HUES64 (cell line): ENCODE measurements around the gene HTT.

Experiments used
- H3K27ac ChIP-seq: 2 replicates; pipeline ENCODE4 v1.7.0; 2013; ENCODE audit warnings: low read depth, low read length, inconsistent platforms
- H3K27me3 ChIP-seq: 2 replicates; pipeline ENCODE4 v1.6.1; 2013; ENCODE audit warnings: mild to moderate bottlenecking, low read length; ENCODE audit not compliant: insufficient read depth
- H3K36me3 ChIP-seq: 2 replicates; pipeline ENCODE4 v1.6.1; 2013; ENCODE audit warnings: mild to moderate bottlenecking, low read length; ENCODE audit not compliant: insufficient read depth
- H3K4me1 ChIP-seq: 2 replicates; pipeline ENCODE4 v1.6.1; 2013; ENCODE audit warnings: mild to moderate bottlenecking, low read length, moderate library complexity; ENCODE audit not compliant: insufficient read depth
- H3K4me3 ChIP-seq: 2 replicates; pipeline ENCODE4 v1.5.1; 2013; ENCODE audit warnings: mild to moderate bottlenecking, low read length, moderate library complexity
- H3K9ac ChIP-seq: 2 replicates; pipeline ENCODE4 v1.6.1; 2013; ENCODE audit warnings: mild to moderate bottlenecking, low read depth, low read length
- H3K9me3 ChIP-seq: 2 replicates; pipeline ENCODE4 v1.6.1; 2013; ENCODE audit warnings: low read depth, low read length; ENCODE audit not compliant: insufficient read depth
- WGBS: fragments of 150-250, 120-280 bp; methylation state at CpG from one replicate; pipeline ENCODE4 v1.1.7; 2013; ENCODE audit warnings: missing lambda C conversion rate; 5-methylcytosine and 5-hydroxymethylcytosine counted together

The HTT gene

GRCh38 chr4:3256230-3257102, 182.0 kb downstream of the HTT start:
- no peaks in the 10 kb centered on the region for H3K36me3 ChIP-seq
- H3K9me3 ChIP-seq, result no peaks in the 10 kb centered on the region
- H3K4me3 ChIP-seq, result no peak overlapping the region
- H3K27me3 ChIP-seq, result no peaks in the 10 kb centered on the region
- H3K27ac ChIP-seq, result no peak overlapping the region
- 90% methylated on average over 21 of the region's 21 CpGs for WGBS
- no peaks in the 10 kb centered on the region for H3K4me1 ChIP-seq
- no peak overlapping the region for H3K9ac ChIP-seq

- no peak overlapping the region for H3K9ac ChIP-seq
Measured at GRCh38 chr4:3257103-3257555, 182.6 kb downstream of the HTT start.

GRCh38 chr4:3257556-3258482, 183.3 kb downstream of the HTT start:
- no peaks in the 10 kb centered on the region for H3K9me3 ChIP-seq
- no peaks in the 10 kb centered on the region for H3K27me3 ChIP-seq
- 92% methylated on average over 29 of the region's 29 CpGs for WGBS
- no peak overlapping the region for H3K9ac ChIP-seq
- H3K36me3 ChIP-seq, result no peaks in the 10 kb centered on the region
- no peak overlapping the region for H3K4me3 ChIP-seq
- H3K27ac ChIP-seq, result no peak overlapping the region
- no peaks in the 10 kb centered on the region for H3K4me1 ChIP-seq

More at GRCh38 chr4:3257103-3257555, 182.6 kb downstream of the HTT start:
- no peaks in the 10 kb centered on the region for H3K9me3 ChIP-seq
- H3K27ac ChIP-seq, result no peak overlapping the region
- H3K4me3 ChIP-seq, result no peak overlapping the region
- H3K27me3 ChIP-seq, result no peaks in the 10 kb centered on the region
- no peaks in the 10 kb centered on the region for H3K36me3 ChIP-seq
- no peaks in the 10 kb centered on the region for H3K4me1 ChIP-seq
- 92% methylated on average over 9 of the region's 9 CpGs for WGBS

GRCh38 chr4:3261411-3262207, 187.1 kb downstream of the HTT start:
- H3K27me3 ChIP-seq, result no peaks in the 10 kb centered on the region

GRCh38 chr4:3262208-3263052, 187.9 kb downstream of the HTT start:
- Histone ChIP-seq H3K9me3 (no peaks in the 10 kb centered on the region), H3K36me3 (no peaks in the 10 kb centered on the region), H3K4me3 (no peak overlapping the region), H3K9ac (no peak overlapping the region), H3K27ac (no peak overlapping the region), H3K4me1 (no peaks in the 10 kb centered on the region), H3K27me3 (no peaks in the 10 kb centered on the region)
- WGBS, result 92% methylated on average over 23 of the region's 23 CpGs

More at GRCh38 chr4:3261411-3262207, 187.1 kb downstream of the HTT start:
- Histone ChIP-seq H3K9ac (no peak overlapping the region), H3K9me3 (no peaks in the 10 kb centered on the region), H3K36me3 (no peaks in the 10 kb centered on the region), H3K27ac (no peak overlapping the region), H3K4me1 (no peaks in the 10 kb centered on the region), H3K4me3 (no peak overlapping the region)
- WGBS, result 91% methylated on average over 35 of the region's 35 CpGs

GRCh38 chr4:3263053-3263875, 188.8 kb downstream of the HTT start:
- Histone ChIP-seq H3K4me1 (no peaks in the 10 kb centered on the region), H3K27me3 (no peaks in the 10 kb centered on the region), H3K27ac (no peak overlapping the region), H3K4me3 (no peak overlapping the region), H3K36me3 (no peaks in the 10 kb centered on the region), H3K9ac (no peak overlapping the region), H3K9me3 (no peaks in the 10 kb centered on the region)
- 93% methylated on average over 28 of the region's 28 CpGs for WGBS

- no peaks in the 10 kb centered on the region for H3K36me3 ChIP-seq
- H3K9me3 ChIP-seq, result no peaks in the 10 kb centered on the region
- H3K27me3 ChIP-seq, result no peaks in the 10 kb centered on the region
- no peak overlapping the region for H3K27ac ChIP-seq
- no peak overlapping the region for H3K4me3 ChIP-seq
- no peak overlapping the region for H3K9ac ChIP-seq
- WGBS, result 85% methylated on average over 5 of the region's 6 CpGs
- no peaks in the 10 kb centered on the region for H3K4me1 ChIP-seq
Measured at GRCh38 chr4:3263876-3264193, 189.4 kb downstream of the HTT start.

- Histone ChIP-seq H3K4me3 (no peak overlapping the region), H3K9ac (no peak overlapping the region), H3K36me3 (no peaks in the 10 kb centered on the region), H3K9me3 (no peaks in the 10 kb centered on the region), H3K4me1 (no peaks in the 10 kb centered on the region), H3K27ac (no peak overlapping the region), H3K27me3 (no peaks in the 10 kb centered on the region)
- WGBS, result 95% methylated on average over 17 of the region's 17 CpGs
Measured at GRCh38 chr4:3266076-3266475, 191.6 kb downstream of the HTT start.

- no peaks in the 10 kb centered on the region for H3K36me3 ChIP-seq
- H3K4me1 ChIP-seq, result no peaks in the 10 kb centered on the region
- no peak overlapping the region for H3K27ac ChIP-seq
- H3K4me3 ChIP-seq, result no peak overlapping the region
- H3K9ac ChIP-seq, result no peak overlapping the region
- H3K9me3 ChIP-seq, result no peaks in the 10 kb centered on the region
- WGBS, result 73% methylated on average over 18 of the region's 18 CpGs
- H3K27me3 ChIP-seq, result no peaks in the 10 kb centered on the region
Measured at GRCh38 chr4:3267576-3268394, 193.3 kb downstream of the HTT start.
